Stimulated activated CD4-positive, alpha-beta T cell treated with anti-CD3 and anti-CD28 coated beads, Interleukin-15, amount 100 ng/mL, for 48 hours (primary cell): ENCODE measurements around the gene FCER2.
"Not testable (repeated sequence)": the region's sequence is repeated elsewhere in the genome, so short reads cannot be mapped to it uniquely, and the experiment has no call there.

Experiments used
- DNase-seq, 2 donors: peaks; one replicate each; pipeline ENCODE4 v3.0.0-alpha.2; 2020; ENCODE audit warnings: low read depth in 2 of 2

The FCER2 gene

GRCh38 chr19:7701654-7702457 lies at the start of gene FCER2:
Gene FCER2 (minus strand): TSS chr19:7702131. CDS start chr19:7699760, 2,371 bp downstream.
- DNase-seq = no peak

- DNase-seq = peak in 1 of 2 donors; percentile 40
Observed at GRCh38 chr19:7751157-7751783, 49.3 kb upstream of the FCER2 start.

- DNase-seq = no peak
Observed at GRCh38 chr19:7748756-7749155, 46.8 kb upstream of the FCER2 start.

GRCh38 chr19:7748171-7748570 lies 46.2 kb upstream of the FCER2 start:
- no peak for DNase-seq

- no peak for DNase-seq
Observed at GRCh38 chr19:7746903-7747884, 45.3 kb upstream of the FCER2 start, which contains the start of gene CD209. Gene CD209 (minus strand): TSS chr19:7747534. CDS start chr19:7747511, 23 bp downstream.

- not testable (repeated sequence) for DNase-seq
Observed at GRCh38 chr19:7746306-7746705, 44.4 kb upstream of the FCER2 start.

GRCh38 chr19:7744871-7745650 lies 43.1 kb upstream of the FCER2 start:
- DNase-seq = no peak

GRCh38 chr19:7744199-7744786 lies 42.4 kb upstream of the FCER2 start:
- no peak for DNase-seq

GRCh38 chr19:7743425-7743841 lies 41.5 kb upstream of the FCER2 start:
- DNase-seq = peak in 1 of 2 donors; percentile 33

- DNase-seq = no peak
Observed at GRCh38 chr19:7742991-7743390, 41.1 kb upstream of the FCER2 start.

- DNase-seq = no peak
Observed at GRCh38 chr19:7742575-7742974, 40.6 kb upstream of the FCER2 start.

GRCh38 chr19:7740682-7741054 lies 38.7 kb upstream of the FCER2 start:
- DNase-seq = no peak

GRCh38 chr19:7739801-7740681 lies 38.1 kb upstream of the FCER2 start:
- DNase-seq = no peak

GRCh38 chr19:7739211-7739755 lies 37.4 kb upstream of the FCER2 start:
- DNase-seq = no peak

GRCh38 chr19:7738023-7738422 lies 36.1 kb upstream of the FCER2 start:
- peak in 1 of 2 donors; percentile 36 for DNase-seq

- DNase-seq = no peak
Observed at GRCh38 chr19:7737215-7737614, 35.3 kb upstream of the FCER2 start.

- DNase-seq = no peak
Observed at GRCh38 chr19:7736148-7736547, 34.2 kb upstream of the FCER2 start.

- DNase-seq = no peak
Observed at GRCh38 chr19:7734220-7735203, 32.6 kb upstream of the FCER2 start.
